WERI-Rb-1 (cell line): ENCODE results near the gene DNAAF5.

Source experiments
- DNase-seq: peaks from one replicate; pipeline ENCODE4 v3.0.0-alpha.2; 2020
- H3K27ac ChIP-seq: fragments of 250-450 bp; sonication (Bioruptor Pico); 2 replicates; pipeline ENCODE4 v1.5.1; 2020; ENCODE audit warnings: mild to moderate bottlenecking, moderate library complexity
- H3K27me3 ChIP-seq: fragments of 250-450 bp; sonication (Bioruptor Pico); 2 replicates; pipeline ENCODE4 v1.5.1; 2021; ENCODE audit warnings: mild to moderate bottlenecking, low read depth, moderate library complexity; ENCODE audit not compliant: insufficient read depth, severe bottlenecking
- H3K36me3 ChIP-seq: fragments of 250-450 bp; sonication (Bioruptor Pico); 2 replicates; pipeline ENCODE4 v1.5.1; 2020; ENCODE audit warnings: mild to moderate bottlenecking, moderate library complexity
- H3K4me3 ChIP-seq: 2 replicates; pipeline ENCODE4 v1.5.1; 2011; ENCODE audit warnings: low read depth, mild to moderate bottlenecking, control low read depth, low read length
- H3K9me3 ChIP-seq: fragments of 250-450 bp; sonication (Bioruptor Pico); 2 replicates; pipeline ENCODE4 v1.5.1; 2021; ENCODE audit warnings: mild to moderate bottlenecking, moderate library complexity; ENCODE audit not compliant: severe bottlenecking
- CTCF ChIP-seq: IDR thresholded peaks from 2 replicates; pipeline ENCODE4 v1.5.1; 2011; ENCODE audit warnings: low read depth, mild to moderate bottlenecking, control low read depth, inconsistent platforms, low read length

DNAAF5 gene

GRCh38 chr7:755413-755805 is 28.9 kb downstream of the DNAAF5 start:
- H3K27me3 ChIP-seq = no peaks in the 10 kb centered on the region
- no peak overlapping the region for H3K4me3 ChIP-seq
- peak; percentile 3 for DNase-seq
- no peaks in the 10 kb centered on the region for H3K9me3 ChIP-seq
- no peak overlapping the region for H3K27ac ChIP-seq
- H3K36me3 ChIP-seq = peaks cover 56% of the 10 kb centered on the region
- no peak for TF ChIP-seq CTCF

GRCh38 chr7:756231-756927 is 29.9 kb downstream of the DNAAF5 start:
- Histone ChIP-seq H3K27ac (no peak overlapping the region), H3K36me3 (peaks cover 52% of the 10 kb centered on the region), H3K9me3 (no peaks in the 10 kb centered on the region), H3K27me3 (no peaks in the 10 kb centered on the region), H3K4me3 (no peak overlapping the region)
- TF ChIP-seq CTCF = no peak
- no peak for DNase-seq

- Histone ChIP-seq H3K36me3 (peaks cover 56% of the 10 kb centered on the region), H3K9me3 (no peaks in the 10 kb centered on the region), H3K4me3 (no peak overlapping the region), H3K27ac (no peak overlapping the region), H3K27me3 (no peaks in the 10 kb centered on the region)
- DNase-seq = peak; percentile 3
- no peak for TF ChIP-seq CTCF
Measured at GRCh38 chr7:756928-757560, 30.5 kb downstream of the DNAAF5 start.

GRCh38 chr7:757741-758163 is 31.3 kb downstream of the DNAAF5 start:
- DNase-seq = no peak
- no peak for TF ChIP-seq CTCF
- Histone ChIP-seq H3K27me3 (no peaks in the 10 kb centered on the region), H3K4me3 (no peak overlapping the region), H3K9me3 (no peaks in the 10 kb centered on the region), H3K27ac (no peak overlapping the region), H3K36me3 (peaks cover 57% of the 10 kb centered on the region)

- Histone ChIP-seq H3K27me3 (no peaks in the 10 kb centered on the region), H3K4me3 (no peak overlapping the region), H3K9me3 (no peaks in the 10 kb centered on the region), H3K36me3 (peaks cover 70% of the 10 kb centered on the region), H3K27ac (no peak overlapping the region)
- TF ChIP-seq CTCF = no peak
- no peak for DNase-seq
Measured at GRCh38 chr7:759569-759968, 33.1 kb downstream of the DNAAF5 start.
